IPS-18c (cell line): ENCODE data around the gene TRIM59.

Source experiments
- H3K4me3 ChIP-seq: 2 replicates; pipeline ENCODE4 v1.7.0; 2013; ENCODE audit warnings: low read depth, mild to moderate bottlenecking, low read length, moderate library complexity; ENCODE audit not compliant: insufficient read depth
- H3K9me3 ChIP-seq: one replicate; pipeline ENCODE4 v1.6.1; 2013; ENCODE audit warnings: mild to moderate bottlenecking, low read length, moderate library complexity; ENCODE audit not compliant: control insufficient read depth, insufficient read depth

Gene TRIM59, protein sequence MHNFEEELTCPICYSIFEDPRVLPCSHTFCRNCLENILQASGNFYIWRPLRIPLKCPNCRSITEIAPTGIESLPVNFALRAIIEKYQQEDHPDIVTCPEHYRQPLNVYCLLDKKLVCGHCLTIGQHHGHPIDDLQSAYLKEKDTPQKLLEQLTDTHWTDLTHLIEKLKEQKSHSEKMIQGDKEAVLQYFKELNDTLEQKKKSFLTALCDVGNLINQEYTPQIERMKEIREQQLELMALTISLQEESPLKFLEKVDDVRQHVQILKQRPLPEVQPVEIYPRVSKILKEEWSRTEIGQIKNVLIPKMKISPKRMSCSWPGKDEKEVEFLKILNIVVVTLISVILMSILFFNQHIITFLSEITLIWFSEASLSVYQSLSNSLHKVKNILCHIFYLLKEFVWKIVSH

DNA sequence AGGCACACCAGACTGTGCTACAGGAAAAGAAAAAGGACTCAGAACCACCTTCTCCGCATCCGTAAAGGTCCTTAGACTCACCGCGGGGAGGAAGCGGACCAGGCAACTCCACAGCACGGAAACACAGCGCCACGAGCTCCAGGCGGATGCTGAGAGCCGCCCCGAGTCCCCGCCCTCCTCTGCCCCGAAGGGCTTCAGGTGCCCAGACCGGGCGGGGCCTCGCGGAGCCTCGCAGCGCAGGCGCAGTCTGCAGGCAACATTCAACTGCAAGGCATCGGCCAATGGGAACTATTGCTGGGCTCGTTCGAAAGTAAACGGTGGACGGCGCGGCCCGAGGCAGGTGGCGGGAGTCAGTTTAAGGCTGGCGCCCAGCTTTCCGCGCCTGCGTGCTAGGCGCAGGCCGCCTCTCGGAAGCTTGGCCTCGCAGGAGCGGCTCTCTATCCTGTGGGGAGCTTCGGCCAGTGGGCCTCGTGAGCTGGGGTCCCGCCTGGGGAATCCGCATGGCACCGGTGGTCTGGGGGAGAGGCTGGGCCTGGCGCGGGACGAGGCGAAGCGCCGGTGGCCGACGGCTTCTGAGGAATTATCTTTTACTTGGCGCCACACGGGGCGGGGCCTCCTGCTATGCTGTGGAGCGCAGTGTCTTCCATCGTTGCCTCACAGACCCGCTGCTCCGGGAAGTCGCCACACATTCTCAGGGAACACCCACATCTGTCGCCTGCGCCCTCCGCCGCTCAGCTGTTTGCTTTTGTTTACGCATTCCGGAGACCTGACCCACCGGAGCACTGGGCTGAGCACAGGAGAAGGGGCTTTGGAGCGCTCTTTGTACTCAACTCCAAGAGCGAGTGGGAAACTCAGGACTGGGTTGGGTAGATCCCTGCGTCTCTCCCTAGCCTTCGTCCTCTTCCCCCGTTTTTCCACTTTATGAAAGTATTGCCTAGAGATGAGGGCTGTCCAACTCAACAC lies at the start of gene TRIM59:
Gene TRIM59 (minus strand): TSS at position 151 of the 963 bp plus-strand sequence. CDS start 10,603 bp downstream, outside the sequence.
- peaks cover 3% of the 10 kb centered on the region for H3K9me3 ChIP-seq
- peak within 1 kb of the TSS; percentile 98 for H3K4me3 ChIP-seq

DNA sequence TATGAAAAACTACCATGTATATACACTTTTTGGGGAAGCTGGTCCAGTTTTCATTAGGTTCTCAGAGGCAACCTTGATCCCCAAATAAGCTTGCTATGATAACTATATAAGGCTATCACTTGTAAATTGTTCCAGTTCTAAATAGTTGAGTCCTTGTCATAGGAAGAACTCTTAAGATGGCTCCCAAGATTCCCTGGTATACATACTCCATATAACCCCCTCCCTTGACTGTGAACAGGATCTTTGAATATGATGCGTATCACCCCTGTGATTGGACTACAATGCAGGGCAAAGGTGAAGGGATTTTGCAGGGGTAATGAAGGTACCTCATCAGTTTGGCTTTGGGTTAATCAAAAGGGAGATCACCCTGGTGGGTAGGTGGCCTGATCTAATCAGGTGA lies 48.6 kb upstream of the TRIM59 start:
- Histone ChIP-seq H3K4me3 (no peak overlapping the region), H3K9me3 (no peaks in the 10 kb centered on the region)

DNA sequence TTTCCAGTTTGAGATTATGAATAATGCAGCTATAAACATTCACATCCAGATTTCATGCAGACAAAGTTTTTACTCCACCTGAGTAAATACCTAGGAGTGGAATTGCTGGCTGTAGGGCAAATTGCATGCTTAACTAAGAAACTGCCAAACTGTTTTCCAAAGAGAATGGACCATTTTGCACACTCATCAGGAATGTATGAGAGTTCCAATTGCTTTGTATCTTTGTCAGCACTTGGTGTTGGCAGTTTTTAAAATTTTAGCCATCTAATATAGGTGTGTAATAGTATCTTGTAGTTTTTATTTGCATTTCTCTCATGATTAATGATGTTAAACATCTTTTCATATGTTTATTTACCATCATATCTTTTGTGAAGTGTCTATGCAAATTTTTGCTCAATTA lies 40.6 kb upstream of the TRIM59 start:
- Histone ChIP-seq H3K9me3 (no peaks in the 10 kb centered on the region), H3K4me3 (no peak overlapping the region)

DNA sequence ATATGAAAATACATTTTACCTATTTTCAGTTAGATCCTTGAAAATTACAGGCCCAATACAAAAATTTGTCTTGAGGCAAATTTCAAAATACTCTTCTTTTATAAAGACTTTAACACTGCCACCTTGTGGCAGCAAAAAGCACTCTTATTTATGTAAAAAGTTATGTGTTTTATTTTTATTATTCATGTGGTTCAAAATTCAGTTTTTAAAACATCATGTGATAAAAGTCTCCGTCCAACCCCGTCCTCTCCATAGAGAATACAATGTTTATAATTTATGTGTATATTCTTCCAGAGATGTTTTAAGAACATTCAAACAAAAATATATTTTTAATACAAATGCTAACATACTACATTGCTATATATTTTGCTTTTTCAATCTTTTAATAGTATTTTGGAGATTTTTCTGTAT lies 36.9 kb upstream of the TRIM59 start:
- no peak overlapping the region for H3K4me3 ChIP-seq
- no peaks in the 10 kb centered on the region for H3K9me3 ChIP-seq

DNA sequence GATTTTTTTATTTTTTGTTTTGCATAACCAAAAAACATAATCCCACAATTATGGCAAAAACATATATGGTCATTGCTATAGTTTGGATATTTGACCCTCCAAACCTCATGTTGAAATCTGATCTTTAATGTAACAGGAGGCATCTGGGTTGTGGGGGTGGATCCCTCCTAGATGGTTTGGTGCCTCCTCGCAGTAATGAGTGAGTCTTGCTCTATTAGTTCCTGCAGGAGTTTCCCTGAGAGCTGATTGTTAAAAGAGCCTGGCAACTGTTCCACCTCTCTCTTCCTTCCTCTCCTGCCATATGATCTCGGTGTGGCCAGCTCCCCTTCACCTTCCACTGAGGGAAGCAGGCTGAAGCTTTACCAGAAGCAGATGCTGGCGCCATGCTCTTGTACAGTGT lies 33.2 kb upstream of the TRIM59 start:
- Histone ChIP-seq H3K9me3 (no peaks in the 10 kb centered on the region), H3K4me3 (no peak overlapping the region)

DNA sequence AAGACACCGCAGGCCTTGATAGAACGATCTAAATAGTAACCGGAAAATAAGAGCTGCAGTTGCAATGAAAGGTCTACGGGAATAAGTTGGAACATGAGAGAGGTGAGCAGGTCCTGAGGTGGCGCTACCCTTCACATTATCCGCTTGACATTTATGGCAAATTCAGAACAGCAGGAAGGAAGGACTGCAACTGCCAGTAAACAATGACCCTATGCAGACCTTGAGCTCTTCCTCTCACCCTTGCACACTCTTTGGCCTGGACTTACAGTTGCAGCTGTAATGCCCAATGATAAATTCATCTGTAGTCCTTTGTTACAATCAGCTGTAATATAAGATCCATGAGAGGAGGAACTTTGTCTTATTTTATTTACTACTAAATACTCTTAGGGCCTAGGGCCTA lies 32.3 kb upstream of the TRIM59 start:
- Histone ChIP-seq H3K9me3 (no peaks in the 10 kb centered on the region), H3K4me3 (no peak overlapping the region)

DNA sequence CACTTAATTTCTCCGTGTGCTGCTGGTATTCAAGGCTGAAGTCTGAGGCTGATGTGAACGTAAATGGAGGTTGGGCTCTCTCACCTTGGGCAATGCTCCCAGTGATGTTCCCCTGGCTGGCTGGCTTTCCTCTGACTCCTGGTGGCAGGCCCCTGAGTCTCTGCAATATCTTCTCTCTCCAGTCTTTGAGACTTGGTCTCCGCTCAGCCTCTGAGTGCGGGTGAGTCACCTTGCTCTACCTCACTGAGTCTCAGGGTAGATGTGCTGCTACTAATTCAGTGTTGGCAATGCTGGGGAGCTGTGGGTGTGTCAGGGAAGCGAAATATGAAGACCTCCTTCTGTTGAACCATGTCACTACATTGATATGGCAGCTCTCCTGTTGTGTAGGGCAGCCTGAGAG lies 31.3 kb upstream of the TRIM59 start:
- Histone ChIP-seq H3K4me3 (no peak overlapping the region), H3K9me3 (no peaks in the 10 kb centered on the region)

DNA sequence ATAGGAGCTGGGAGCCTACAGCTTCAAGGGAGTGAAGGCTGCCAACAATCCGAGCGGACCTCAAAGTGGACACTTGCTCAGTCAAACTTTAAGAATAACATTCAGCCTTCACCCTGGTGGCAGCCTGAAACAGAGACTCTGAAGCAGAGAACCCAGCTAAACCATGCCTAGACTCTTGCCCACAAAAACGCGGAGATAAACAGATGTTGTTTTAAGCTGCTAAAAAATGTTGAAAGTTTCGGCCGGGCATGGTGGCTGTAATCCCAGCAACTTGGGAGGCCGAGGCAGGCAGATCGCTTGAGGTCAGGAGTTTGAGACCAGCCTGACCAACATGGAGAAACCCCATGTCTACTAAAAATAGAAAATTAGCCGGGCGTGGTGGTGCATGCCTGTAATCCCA lies 29.8 kb upstream of the TRIM59 start:
- H3K9me3 ChIP-seq, result no peaks in the 10 kb centered on the region
- H3K4me3 ChIP-seq, result no peak overlapping the region

DNA sequence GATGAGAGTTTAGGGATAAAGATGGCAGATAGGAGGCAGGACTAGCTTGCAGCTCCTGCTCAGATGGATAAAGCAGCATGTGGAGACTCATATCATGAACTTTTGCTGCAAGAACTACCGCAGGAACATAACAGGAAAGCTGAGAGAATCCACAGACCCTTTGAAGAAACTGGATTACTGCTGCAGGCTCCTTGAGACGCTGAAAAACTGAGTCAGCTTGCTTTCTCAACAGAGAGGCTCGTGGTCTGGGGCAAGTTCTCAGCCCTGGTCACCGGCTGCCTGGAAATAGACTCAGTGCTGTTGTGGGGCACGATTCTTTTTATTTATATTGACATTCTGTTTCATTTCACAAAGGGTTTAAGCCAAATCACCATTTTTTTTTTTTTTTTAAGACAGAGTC lies 28.8 kb upstream of the TRIM59 start:
- Histone ChIP-seq H3K9me3 (no peaks in the 10 kb centered on the region), H3K4me3 (no peak overlapping the region)

DNA sequence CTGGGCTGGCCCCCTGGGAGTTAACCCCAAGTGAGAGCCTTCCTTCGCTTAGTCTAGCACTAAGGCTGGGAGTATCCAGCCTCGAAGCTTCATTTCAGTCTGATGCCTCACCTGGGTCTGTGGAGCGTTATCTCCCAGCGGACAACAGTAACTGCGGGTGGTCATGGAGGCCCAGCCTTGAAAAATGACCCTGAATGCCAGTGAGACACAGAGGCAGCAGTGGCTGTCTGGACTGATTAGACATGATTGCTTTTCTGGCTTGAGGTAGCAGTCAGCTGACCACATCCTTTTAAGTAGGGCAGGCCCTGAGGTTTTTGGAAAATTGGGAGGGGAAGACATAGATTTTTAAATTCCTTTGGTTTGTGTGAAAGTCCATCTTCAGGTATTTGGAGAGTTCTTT lies 28.2 kb upstream of the TRIM59 start:
- Histone ChIP-seq H3K4me3 (no peak overlapping the region), H3K9me3 (no peaks in the 10 kb centered on the region)

DNA sequence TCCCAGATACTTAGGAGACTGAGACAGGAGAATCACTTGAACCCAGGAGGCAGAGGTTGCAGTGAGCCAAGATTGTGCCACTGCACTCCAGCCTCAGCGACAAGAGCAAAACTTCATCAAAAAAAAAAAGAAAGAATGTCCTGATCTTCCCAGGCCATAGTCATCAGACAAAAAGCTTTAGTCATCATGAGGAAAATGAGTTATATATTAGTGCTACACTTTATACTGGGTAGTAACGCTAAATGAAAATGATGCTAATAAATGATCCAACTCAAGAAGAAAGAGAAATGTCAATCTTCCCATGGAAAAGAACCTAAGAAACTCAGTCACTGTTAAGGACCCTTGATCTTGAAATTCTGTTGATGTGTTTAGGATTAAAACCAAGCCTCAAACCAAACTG lies 26.3 kb upstream of the TRIM59 start:
- Histone ChIP-seq H3K9me3 (no peaks in the 10 kb centered on the region), H3K4me3 (no peak overlapping the region)

DNA sequence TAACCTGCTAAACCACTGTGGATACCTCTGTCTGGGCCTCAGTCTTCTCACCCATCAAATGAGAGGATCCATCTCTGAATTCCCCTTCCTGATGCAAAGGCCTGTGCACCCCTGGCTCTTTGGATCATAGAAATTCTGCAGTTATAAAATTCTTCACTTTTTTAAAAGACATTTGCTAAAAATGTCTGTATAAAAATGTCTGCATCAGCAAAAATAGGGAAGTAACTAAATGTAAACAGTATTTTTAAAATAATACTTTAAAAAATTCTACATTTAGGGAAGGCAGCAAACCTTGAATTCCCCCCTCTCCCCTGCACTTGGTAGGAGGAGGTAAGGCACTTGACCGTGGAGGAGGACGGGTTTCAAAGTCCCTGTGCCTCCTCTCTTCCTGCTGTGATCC lies 25.6 kb upstream of the TRIM59 start:
- H3K4me3 ChIP-seq, result no peak overlapping the region
- H3K9me3 ChIP-seq, result no peaks in the 10 kb centered on the region

DNA sequence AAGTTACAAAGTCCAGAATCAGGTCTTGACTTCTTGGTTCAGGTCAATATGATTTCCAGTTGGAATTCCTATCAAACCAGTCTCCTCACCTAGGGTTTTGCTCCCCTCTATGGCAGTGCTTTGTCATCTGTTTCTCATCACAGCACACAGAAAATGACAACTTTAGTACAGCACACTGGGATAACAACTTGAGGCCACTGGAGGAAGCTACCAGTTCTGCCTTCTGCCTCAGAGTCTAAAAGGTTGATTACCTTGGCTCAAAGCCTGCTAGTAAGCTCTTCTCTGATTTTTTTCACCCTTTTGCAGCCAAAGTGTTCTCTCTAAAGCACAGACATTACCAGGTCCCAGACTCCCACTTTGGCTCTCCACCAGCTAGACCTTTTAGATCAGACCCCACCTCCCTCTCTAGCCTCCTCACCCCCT lies 24.8 kb upstream of the TRIM59 start:
- H3K4me3 ChIP-seq, result no peak overlapping the region
- no peaks in the 10 kb centered on the region for H3K9me3 ChIP-seq

DNA sequence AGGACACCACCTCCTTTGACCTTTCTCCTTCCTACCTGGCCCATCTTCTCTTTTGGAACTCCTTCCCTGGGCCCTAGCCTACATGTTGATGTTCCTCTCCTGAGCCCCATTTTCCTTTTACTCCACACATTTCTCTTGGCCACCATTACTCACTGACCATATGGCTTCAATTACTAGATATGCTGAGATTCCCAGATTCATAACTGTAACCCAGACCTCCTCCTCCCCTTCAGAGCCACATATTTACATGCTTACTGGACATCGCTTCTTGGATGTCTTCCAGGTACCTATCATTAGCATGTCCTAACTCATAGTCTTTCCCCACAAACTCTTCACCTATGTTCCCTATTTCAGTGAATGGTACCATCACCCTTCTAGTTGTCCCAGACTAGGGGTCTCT lies 24.4 kb upstream of the TRIM59 start:
- no peaks in the 10 kb centered on the region for H3K9me3 ChIP-seq
- H3K4me3 ChIP-seq, result no peak overlapping the region

DNA sequence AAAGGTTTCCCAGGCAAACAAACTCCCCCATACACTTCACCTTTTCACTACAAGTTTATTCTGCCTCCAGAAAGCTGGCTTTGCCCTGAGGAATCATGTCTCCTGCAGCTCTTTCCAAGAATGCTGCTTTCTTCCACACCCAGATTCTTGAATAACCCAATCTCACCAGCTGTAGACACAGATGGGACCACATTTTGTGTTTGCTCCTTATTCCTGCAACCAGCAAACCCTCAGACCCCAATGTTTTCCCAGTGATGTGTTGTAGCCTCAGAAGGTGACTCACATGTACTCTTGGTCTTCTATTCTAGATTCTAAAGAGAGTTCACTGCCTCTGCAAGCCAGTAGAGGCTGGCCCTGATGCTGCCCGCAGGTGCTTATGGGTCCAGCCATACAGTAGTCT lies 23.6 kb upstream of the TRIM59 start:
- H3K9me3 ChIP-seq, result no peaks in the 10 kb centered on the region

DNA sequence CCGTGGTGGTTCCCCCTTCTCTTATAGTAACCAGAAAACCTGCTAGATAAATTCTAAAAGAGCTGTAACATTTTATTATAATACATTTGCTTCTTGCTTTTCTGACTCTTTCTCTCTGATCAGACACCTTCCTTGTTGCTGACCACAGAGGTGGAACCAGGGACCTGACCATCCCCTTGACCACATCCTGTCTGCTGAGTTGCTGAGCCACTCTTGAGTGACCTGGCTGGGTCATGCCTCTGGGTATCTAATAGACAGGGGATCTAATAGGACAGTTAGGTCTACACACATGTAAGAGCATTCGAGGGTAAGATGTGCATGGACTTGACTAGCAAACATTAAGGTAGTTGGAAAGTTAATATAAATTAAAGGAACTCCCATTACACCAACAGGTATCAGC lies 22.8 kb upstream of the TRIM59 start:
- Histone ChIP-seq H3K9me3 (no peaks in the 10 kb centered on the region), H3K4me3 (no peak overlapping the region)

More for the DNA sequence above, 23.6 kb upstream of the TRIM59 start:
- H3K4me3 ChIP-seq, result no peak overlapping the region

DNA sequence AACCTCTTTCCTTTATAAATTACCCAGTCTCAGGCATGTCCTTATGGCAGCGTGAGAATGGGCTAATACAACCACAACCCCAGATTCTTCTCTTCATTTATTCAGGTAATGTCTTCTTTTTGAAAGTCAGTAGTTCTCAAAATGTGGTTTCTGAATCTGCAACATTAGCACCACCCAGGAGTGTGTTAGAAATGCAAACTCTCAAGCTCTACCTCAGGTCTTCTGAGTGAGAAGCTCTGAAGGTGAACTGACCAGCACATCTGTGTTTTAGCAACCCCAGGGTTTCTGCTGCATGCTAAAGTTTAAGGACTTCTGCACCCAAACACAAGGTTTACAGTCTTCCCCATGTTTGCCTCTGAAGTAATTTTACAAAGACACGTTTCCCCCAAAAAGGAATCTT lies 22.3 kb upstream of the TRIM59 start:
- H3K9me3 ChIP-seq, result no peaks in the 10 kb centered on the region
- H3K4me3 ChIP-seq, result no peak overlapping the region

DNA sequence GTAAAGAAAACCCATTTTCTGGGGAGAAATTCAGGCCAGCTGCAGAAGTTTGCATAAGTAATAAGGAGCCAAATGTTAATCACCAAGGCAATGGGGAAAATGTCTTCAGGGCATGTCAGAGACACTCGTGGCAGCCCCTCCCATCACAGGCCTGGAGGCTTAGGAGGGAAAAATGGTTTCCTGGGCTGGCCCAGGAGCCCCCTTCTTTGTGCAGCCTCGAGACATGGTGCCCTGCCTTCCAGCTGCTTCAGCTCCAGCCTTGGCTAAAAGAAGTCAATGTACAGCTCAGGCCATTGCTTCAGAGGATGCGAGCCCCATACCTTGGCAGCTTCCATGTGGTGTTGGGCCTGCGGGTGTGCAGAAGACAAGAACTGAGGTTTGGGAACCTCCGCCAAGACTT lies 20.6 kb upstream of the TRIM59 start:
- H3K9me3 ChIP-seq, result no peaks in the 10 kb centered on the region
- no peak overlapping the region for H3K4me3 ChIP-seq
